Iris pigment epithelial cell (primary cell): ENCODE results near the gene CTAGE6.
"Not testable (repeated sequence)": the region's sequence is repeated elsewhere in the genome, so short reads cannot be mapped to it uniquely, and the experiment has no call there.

Source experiments
- DNase-seq: peaks from one replicate; pipeline ENCODE4 v3.0.0-alpha.2; 2011; ENCODE audit warnings: low read depth

The CTAGE6 gene

GRCh38 chr7:143715543-143716193 is 41.8 kb downstream of the CTAGE6 start:
- not testable (repeated sequence) for DNase-seq

- DNase-seq, result not testable (repeated sequence)
Measured at GRCh38 chr7:143714581-143715454, 42.7 kb downstream of the CTAGE6 start.

GRCh38 chr7:143712381-143712780 is 45.1 kb downstream of the CTAGE6 start:
- DNase-seq, result peak; percentile 9

GRCh38 chr7:143711727-143712324 is 45.7 kb downstream of the CTAGE6 start:
- not testable (repeated sequence) for DNase-seq

GRCh38 chr7:143709895-143710294 is 47.6 kb downstream of the CTAGE6 start:
- DNase-seq, result not testable (repeated sequence)
